GM12878 (cell line): ENCODE results near the gene COL23A1. TPM values are rescaled to one million over a fixed set of nuclear protein-coding genes. Genes with fewer than 3 reads are reported as not detected.

Experiments
- ATAC-seq: fragments of 200-7000 bp; cut with Tn5 transposase; 3 replicates; pipeline ENCODE4 v1.9.1; 2020; ENCODE audit warnings: mild to moderate bottlenecking, moderate library complexity
- BruUV-seq: library from RNA; stranded (reverse); fragments of 400-500 nt; replicated peaks from 2 replicates; lab custom pipeline; 2021; lab: Mats Ljungman, UMichigan
- CTCF ChIA-PET: fragments of 300-600 bp; sonication (Branson Sonifier 250); formaldehyde crosslinking; extraction: SDS; loops from one replicate; lab custom pipeline; 2021; ENCODE audit warnings: inconsistent platforms; lab: Yijun Ruan, JAX
- POLR2A ChIA-PET: fragments of 350-600 bp; formaldehyde crosslinking; extraction: SDS; loops from one replicate; lab custom pipeline; 2021; ENCODE audit warnings: inconsistent platforms; lab: Charles Lee
- RAD21 ChIA-PET: fragments of 300-600 bp; sonication (Branson Sonifier 250); formaldehyde crosslinking; loops from one replicate; lab custom pipeline; 2023; ENCODE audit warnings: antibody characterized with exemption; ENCODE audit not compliant: unreplicated experiment; lab: Charles Lee
- SMC1A ChIA-PET: fragments of 300-600 bp; sonication (Branson Sonifier 250); formaldehyde crosslinking; loops from one replicate; lab custom pipeline; 2023; ENCODE audit not compliant: unreplicated experiment, uncharacterized antibody; lab: Charles Lee
- DNase-seq: peaks from one replicate; pipeline ENCODE4 v3.0.0-alpha.2; 2011; ENCODE audit warnings: low read depth, low spot score
- FAIRE-seq: peaks from 3 replicates; lab custom pipeline; 2011; peaks lifted over from hg19 to GRCh38; lab: Jason Lieb, UNC
- H2AFZ ChIP-seq: 2 replicates; pipeline ENCODE4 v1.6.0; 2011; ENCODE audit warnings: low read depth, low read length, control low read depth; ENCODE audit not compliant: control insufficient read depth
- H3K27ac ChIP-seq: 2 replicates; pipeline ENCODE4 v1.5.1; 2011; ENCODE audit warnings: control low read depth; ENCODE audit not compliant: control insufficient read depth, insufficient read depth
- H3K27me3 ChIP-seq, 2 experiments: replicated peaks in 1 of 2; 2 replicates each; pipeline versions ENCODE4 v1.6.0 to v1.6.1; 2011; ENCODE audit warnings: low read length in 1 of 2; ENCODE audit not compliant: control insufficient read depth in 2 of 2, insufficient read depth in 2 of 2
- H3K36me3 ChIP-seq, 2 experiments: 2 replicates each; pipeline ENCODE4 v1.5.1; 2011; ENCODE audit warnings: low read length in 1 of 2; ENCODE audit not compliant: control insufficient read depth in 2 of 2, insufficient read depth in 2 of 2
- H3K4me1 ChIP-seq: 2 replicates; pipeline ENCODE4 v1.6.1; 2011; ENCODE audit warnings: mild to moderate bottlenecking, low read length, moderate library complexity, mixed read lengths; ENCODE audit not compliant: control insufficient read depth, insufficient read depth
- H3K4me2 ChIP-seq: 2 replicates; pipeline ENCODE4 v1.6.0; 2011; ENCODE audit warnings: control low read depth; ENCODE audit not compliant: control insufficient read depth, insufficient read depth
- H3K4me3 ChIP-seq: fragments of 200-600 bp; sonication (generic); 2 replicates; pipeline ENCODE4 v1.5.1; 2016
- H3K79me2 ChIP-seq: 2 replicates; pipeline ENCODE4 v1.6.0; 2011; ENCODE audit warnings: low read length; ENCODE audit not compliant: control insufficient read depth, insufficient read depth
- H3K9ac ChIP-seq: 2 replicates; pipeline ENCODE4 v1.8.0; 2011; ENCODE audit warnings: low read length, control low read depth, mixed read lengths; ENCODE audit not compliant: control insufficient read depth, insufficient read depth
- H3K9me3 ChIP-seq: replicated peaks from 3 replicates; pipeline ENCODE4 v1.5.1; 2011; ENCODE audit warnings: mild to moderate bottlenecking, low read length; ENCODE audit not compliant: control insufficient read depth, insufficient read depth
- H4K20me1 ChIP-seq: 2 replicates; pipeline ENCODE4 v1.6.0; 2011; ENCODE audit not compliant: control insufficient read depth, insufficient read depth
- BACH1 ChIP-seq: fragments of 450-650 bp; IDR thresholded peaks from 2 replicates; pipeline ENCODE4 v1.6.1; 2017; ENCODE audit warnings: mild to moderate bottlenecking, borderline replicate concordance
- HDGF ChIP-seq: fragments of 450-650 bp; IDR thresholded peaks from 2 replicates; pipeline ENCODE4 v1.6.1; 2016; ENCODE audit warnings: antibody characterized with exemption
- MYB ChIP-seq: fragments of 150-350 bp; IDR thresholded peaks from 2 replicates; pipeline ENCODE4 v1.6.1; 2014; ENCODE audit warnings: mild to moderate bottlenecking, low read depth, low read length, borderline replicate concordance
- NFXL1 ChIP-seq: fragments of 450-650 bp; IDR thresholded peaks from 2 replicates; pipeline ENCODE4 v1.6.1; 2017; ENCODE audit warnings: antibody characterized with exemption, mild to moderate bottlenecking, borderline replicate concordance
- PML ChIP-seq: IDR thresholded peaks from 2 replicates; pipeline ENCODE4 v1.6.1; 2012; ENCODE audit warnings: low read length, inconsistent platforms
- ZBTB33 ChIP-seq: fragments of 450-650 bp; IDR thresholded peaks from 2 replicates; pipeline ENCODE4 v1.6.1; 2017; ENCODE audit warnings: mild to moderate bottlenecking
- ZNF24 ChIP-seq: fragments of 450-650 bp; IDR thresholded peaks from 2 replicates; pipeline ENCODE4 v1.6.1; 2017; ENCODE audit warnings: antibody characterized with exemption, mild to moderate bottlenecking
- WGBS: methylation state at CpG from one replicate; pipeline ENCODE4 v1.1.6; 2016; ENCODE audit warnings: low lambda C conversion rate; ENCODE audit not compliant: insufficient replicate concordance, insufficient coverage; ENCODE audit errors: missing lambda C conversion rate; 5-methylcytosine and 5-hydroxymethylcytosine counted together
- in situ Hi-C: fragments of 300-500 bp; cut with MboI; formaldehyde crosslinking; loops from 9 replicates; pipeline ENCODE4 v1.14.3; 2018; ENCODE audit warnings: mixed read lengths
- intact Hi-C: fragments of 100-400 bp; cut with micrococcal nuclease; formaldehyde crosslinking; loops from one replicate; pipeline ENCODE4 v1.14.2; 2022; ENCODE audit not compliant: unreplicated experiment
- polyA plus RNA-seq, 11 experiments: library from polyadenylated mRNA; depleted of rRNA in 4 of 11; unstranded in 6 of 11; stranded (reverse) in 5 of 11; fragments of >200 nt; fragmentation: Nextera tagmentation in 4 of 11; fragmentation: Illumina TruSeq in 1 of 11; extraction: Ambion mirVana in 4 of 11; extraction: Trizol in 1 of 11; gene quantifications; 1 replicate in 1 of 11; 2 replicates in 10 of 11; pipeline versions ENCODE4 v1.2.1 to v1.2.3, GENCODE V29; 2011 to 2016; ENCODE audit warnings: inconsistent platforms in 2 of 11, missing spikeins in 2 of 11, low read depth in 1 of 11
- total RNA-seq, 4 experiments: library from RNA; depleted of rRNA in 3 of 4; stranded (reverse); fragments of >200 nt in 3 of 4; fragmentation: Illumina TruSeq in 1 of 4; extraction: Trizol in 1 of 4; gene quantifications; 2 replicates each; pipeline versions ENCODE4 v1.2.1 to v1.2.3, GENCODE V29; 2013 to 2021
- TF ChIP-seq, protein P1 (sequence below): IDR thresholded peaks from 2 replicates; pipeline ENCODE4 v1.6.1; 2011; ENCODE audit warnings: borderline replicate concordance, low read depth, mild to moderate bottlenecking, moderate library complexity, mixed read lengths, low read length; ENCODE audit not compliant: insufficient read depth; ENCODE audit errors: extremely low read length
- TF ChIP-seq, protein P2 (sequence below): IDR thresholded peaks from 2 replicates; pipeline ENCODE4 v1.6.1; 2012; ENCODE audit warnings: low read depth, low read length, improper control_type of control experiment

COL23A1 gene
- total and polyA plus RNA-seq, 10 of the 15 experiments (the other 5 are each of a cell fraction or from before 2014, with no cell fraction given), result 0.03 to 0.83 (median 0.09) TPM; not detected in 5

- no peak for TF ChIP-seq NFXL1
- TF ChIP-seq ZBTB33, result no peak
- TF ChIP-seq BACH1, result no peak
- TF ChIP-seq MYB, result no peak
- TF ChIP-seq, protein P1, sequence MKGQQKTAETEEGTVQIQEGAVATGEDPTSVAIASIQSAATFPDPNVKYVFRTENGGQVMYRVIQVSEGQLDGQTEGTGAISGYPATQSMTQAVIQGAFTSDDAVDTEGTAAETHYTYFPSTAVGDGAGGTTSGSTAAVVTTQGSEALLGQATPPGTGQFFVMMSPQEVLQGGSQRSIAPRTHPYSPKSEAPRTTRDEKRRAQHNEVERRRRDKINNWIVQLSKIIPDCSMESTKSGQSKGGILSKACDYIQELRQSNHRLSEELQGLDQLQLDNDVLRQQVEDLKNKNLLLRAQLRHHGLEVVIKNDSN, result no peak
- TF ChIP-seq ZNF24, result no peak
- TF ChIP-seq HDGF, result no peak
- no peak for TF ChIP-seq PML
- TF ChIP-seq, protein P2, sequence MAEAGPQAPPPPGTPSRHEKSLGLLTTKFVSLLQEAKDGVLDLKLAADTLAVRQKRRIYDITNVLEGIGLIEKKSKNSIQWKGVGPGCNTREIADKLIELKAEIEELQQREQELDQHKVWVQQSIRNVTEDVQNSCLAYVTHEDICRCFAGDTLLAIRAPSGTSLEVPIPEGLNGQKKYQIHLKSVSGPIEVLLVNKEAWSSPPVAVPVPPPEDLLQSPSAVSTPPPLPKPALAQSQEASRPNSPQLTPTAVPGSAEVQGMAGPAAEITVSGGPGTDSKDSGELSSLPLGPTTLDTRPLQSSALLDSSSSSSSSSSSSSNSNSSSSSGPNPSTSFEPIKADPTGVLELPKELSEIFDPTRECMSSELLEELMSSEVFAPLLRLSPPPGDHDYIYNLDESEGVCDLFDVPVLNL, result no peak
- ChIA-PET CTCF (no interaction called here), RAD21 (no interaction called here), SMC1A (interaction anchor here (0.6 kb wide), 2 partner anchors 227 to 258 kb away, joined by 3 to 5 read pairs; no protein-coding TSS in a partner anchor), POLR2A (no interaction called here)
- intact Hi-C loops (no loop called here), in situ Hi-C loops (no loop called here)
- no peaks in the 10 kb centered on the region for H3K27me3 ChIP-seq
- no peak overlapping the region for H3K4me3 ChIP-seq
- no peak for FAIRE-seq
- no TSS peak for BruUV-seq
- H3K79me2 ChIP-seq, result no peaks in the 10 kb centered on the region
- WGBS, result 35% methylated on average over 15 of the region's 15 CpGs
- H4K20me1 ChIP-seq, result no peaks in the 10 kb centered on the region
- H3K9ac ChIP-seq, result no peak overlapping the region
- H3K4me1 ChIP-seq, result no peaks in the 10 kb centered on the region
- H3K4me2 ChIP-seq, result no peak overlapping the region
- no peak overlapping the region for H3K27ac ChIP-seq
- H2AFZ ChIP-seq, result no peak overlapping the region
- DNase-seq, result no peak
- no peaks in the 10 kb centered on the region; the same call in 2 of the 3 replicates for H3K9me3 ChIP-seq
- ATAC-seq, result no peak
- H3K36me3 ChIP-seq, result no peaks in the 10 kb centered on the region; a peak in 1 of 4 replicates
These were observed 80.6 kb downstream of the COL23A1 start for GRCh38 chr5:178509491-178510057.
